ENCODE results near the gene HMBS.

DNA sequence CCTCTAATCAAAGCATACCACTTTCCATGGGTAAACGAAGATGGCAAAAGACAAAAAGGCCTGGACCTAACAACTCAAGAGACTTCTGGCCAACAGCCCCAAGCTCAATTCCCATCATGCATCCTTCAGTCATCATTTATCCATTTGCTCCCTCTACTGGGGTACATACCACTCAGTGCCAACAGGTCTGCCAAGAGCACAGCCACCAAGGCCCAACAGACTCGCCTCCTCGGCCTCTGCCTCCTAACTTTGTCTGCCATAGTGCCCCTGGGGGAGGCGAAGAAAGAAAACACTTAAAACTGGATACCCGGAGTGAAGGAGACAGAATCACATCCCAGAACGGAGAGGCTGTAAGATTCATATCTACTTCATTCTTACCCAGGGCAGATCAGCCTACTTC is 28.8 kb upstream of the HMBS start:
- TF ChIP-seq, protein P1, sequence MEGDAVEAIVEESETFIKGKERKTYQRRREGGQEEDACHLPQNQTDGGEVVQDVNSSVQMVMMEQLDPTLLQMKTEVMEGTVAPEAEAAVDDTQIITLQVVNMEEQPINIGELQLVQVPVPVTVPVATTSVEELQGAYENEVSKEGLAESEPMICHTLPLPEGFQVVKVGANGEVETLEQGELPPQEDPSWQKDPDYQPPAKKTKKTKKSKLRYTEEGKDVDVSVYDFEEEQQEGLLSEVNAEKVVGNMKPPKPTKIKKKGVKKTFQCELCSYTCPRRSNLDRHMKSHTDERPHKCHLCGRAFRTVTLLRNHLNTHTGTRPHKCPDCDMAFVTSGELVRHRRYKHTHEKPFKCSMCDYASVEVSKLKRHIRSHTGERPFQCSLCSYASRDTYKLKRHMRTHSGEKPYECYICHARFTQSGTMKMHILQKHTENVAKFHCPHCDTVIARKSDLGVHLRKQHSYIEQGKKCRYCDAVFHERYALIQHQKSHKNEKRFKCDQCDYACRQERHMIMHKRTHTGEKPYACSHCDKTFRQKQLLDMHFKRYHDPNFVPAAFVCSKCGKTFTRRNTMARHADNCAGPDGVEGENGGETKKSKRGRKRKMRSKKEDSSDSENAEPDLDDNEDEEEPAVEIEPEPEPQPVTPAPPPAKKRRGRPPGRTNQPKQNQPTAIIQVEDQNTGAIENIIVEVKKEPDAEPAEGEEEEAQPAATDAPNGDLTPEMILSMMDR (IDR thresholded peaks at IDR 0.05): no peak
- TF ChIP-seq POLR2AphosphoS5 (IDR thresholded peaks at IDR 0.05) (no peak), POLR2A (IDR thresholded peaks at IDR 0.05) (no peak)
